GM12878 (cell line): ENCODE results near the gene DHDDS. TPM values are rescaled to one million over a fixed set of nuclear protein-coding genes. Genes with fewer than 3 reads are reported as not detected.

Source experiments
- CEBPB ChIP-seq, 2 experiments: fragments of 150-350 bp in 1 of 2; IDR thresholded peaks; 2 replicates each; pipeline ENCODE4 v1.6.1; 2012 to 2014; ENCODE audit warnings: low read depth in 2 of 2, low read length in 2 of 2, borderline replicate concordance in 1 of 2, inconsistent platforms in 1 of 2
- IKZF2 ChIP-seq, 2 experiments: fragments of 450-650 bp; IDR thresholded peaks; 2 replicates each; pipeline ENCODE4 v1.6.1; 2017; ENCODE audit warnings: mild to moderate bottlenecking in 2 of 2, moderate library complexity in 2 of 2
- MTA3 ChIP-seq: IDR thresholded peaks from 2 replicates; pipeline ENCODE4 v1.6.1; 2012; ENCODE audit warnings: low read length, inconsistent platforms, borderline replicate concordance
- NR2C2 ChIP-seq: IDR thresholded peaks from 2 replicates; pipeline ENCODE4 v1.6.1; 2011; ENCODE audit warnings: borderline replicate concordance, low read depth; ENCODE audit not compliant: control insufficient read depth, insufficient read length
- RBBP5 ChIP-seq: fragments of 200-600 bp; sonication (generic); conservative IDR thresholded peaks from 2 replicates; pipeline ENCODE4 v1.6.1; 2016
- ZNF274 ChIP-seq: IDR thresholded peaks from one replicate; pipeline ENCODE4 v1.8.0; 2011; ENCODE audit not compliant: insufficient read length, insufficient read depth
- polyA plus RNA-seq, 11 experiments: library from polyadenylated mRNA; depleted of rRNA in 4 of 11; unstranded in 6 of 11; stranded (reverse) in 5 of 11; fragments of >200 nt; fragmentation: Nextera tagmentation in 4 of 11; fragmentation: Illumina TruSeq in 1 of 11; extraction: Ambion mirVana in 4 of 11; extraction: Trizol in 1 of 11; gene quantifications; 1 replicate in 1 of 11; 2 replicates in 10 of 11; pipeline versions ENCODE4 v1.2.1 to v1.2.3, GENCODE V29; 2011 to 2016; ENCODE audit warnings: inconsistent platforms in 2 of 11, missing spikeins in 2 of 11, low read depth in 1 of 11
- total RNA-seq, 4 experiments: library from RNA; depleted of rRNA in 3 of 4; stranded (reverse); fragments of >200 nt in 3 of 4; fragmentation: Illumina TruSeq in 1 of 4; extraction: Trizol in 1 of 4; gene quantifications; 2 replicates each; pipeline versions ENCODE4 v1.2.1 to v1.2.3, GENCODE V29; 2013 to 2021
- TF ChIP-seq, protein P1 (sequence below): IDR thresholded peaks from 2 replicates; pipeline ENCODE4 v1.6.1; 2012; ENCODE audit warnings: improper control_type of control experiment, low read depth, low read length; ENCODE audit not compliant: insufficient replicate concordance
- TF ChIP-seq, protein P2 (sequence below): fragments of 450-650 bp; IDR thresholded peaks from 2 replicates; pipeline ENCODE4 v1.6.1; 2016; ENCODE audit warnings: mild to moderate bottlenecking, moderate library complexity, borderline replicate concordance

The DHDDS gene
- total and polyA plus RNA-seq, 10 of the 15 experiments (the other 5 are each of a cell fraction or from before 2014, with no cell fraction given) = 22.7 to 47.5 (median 36.4) TPM

- TF ChIP-seq, protein P1, sequence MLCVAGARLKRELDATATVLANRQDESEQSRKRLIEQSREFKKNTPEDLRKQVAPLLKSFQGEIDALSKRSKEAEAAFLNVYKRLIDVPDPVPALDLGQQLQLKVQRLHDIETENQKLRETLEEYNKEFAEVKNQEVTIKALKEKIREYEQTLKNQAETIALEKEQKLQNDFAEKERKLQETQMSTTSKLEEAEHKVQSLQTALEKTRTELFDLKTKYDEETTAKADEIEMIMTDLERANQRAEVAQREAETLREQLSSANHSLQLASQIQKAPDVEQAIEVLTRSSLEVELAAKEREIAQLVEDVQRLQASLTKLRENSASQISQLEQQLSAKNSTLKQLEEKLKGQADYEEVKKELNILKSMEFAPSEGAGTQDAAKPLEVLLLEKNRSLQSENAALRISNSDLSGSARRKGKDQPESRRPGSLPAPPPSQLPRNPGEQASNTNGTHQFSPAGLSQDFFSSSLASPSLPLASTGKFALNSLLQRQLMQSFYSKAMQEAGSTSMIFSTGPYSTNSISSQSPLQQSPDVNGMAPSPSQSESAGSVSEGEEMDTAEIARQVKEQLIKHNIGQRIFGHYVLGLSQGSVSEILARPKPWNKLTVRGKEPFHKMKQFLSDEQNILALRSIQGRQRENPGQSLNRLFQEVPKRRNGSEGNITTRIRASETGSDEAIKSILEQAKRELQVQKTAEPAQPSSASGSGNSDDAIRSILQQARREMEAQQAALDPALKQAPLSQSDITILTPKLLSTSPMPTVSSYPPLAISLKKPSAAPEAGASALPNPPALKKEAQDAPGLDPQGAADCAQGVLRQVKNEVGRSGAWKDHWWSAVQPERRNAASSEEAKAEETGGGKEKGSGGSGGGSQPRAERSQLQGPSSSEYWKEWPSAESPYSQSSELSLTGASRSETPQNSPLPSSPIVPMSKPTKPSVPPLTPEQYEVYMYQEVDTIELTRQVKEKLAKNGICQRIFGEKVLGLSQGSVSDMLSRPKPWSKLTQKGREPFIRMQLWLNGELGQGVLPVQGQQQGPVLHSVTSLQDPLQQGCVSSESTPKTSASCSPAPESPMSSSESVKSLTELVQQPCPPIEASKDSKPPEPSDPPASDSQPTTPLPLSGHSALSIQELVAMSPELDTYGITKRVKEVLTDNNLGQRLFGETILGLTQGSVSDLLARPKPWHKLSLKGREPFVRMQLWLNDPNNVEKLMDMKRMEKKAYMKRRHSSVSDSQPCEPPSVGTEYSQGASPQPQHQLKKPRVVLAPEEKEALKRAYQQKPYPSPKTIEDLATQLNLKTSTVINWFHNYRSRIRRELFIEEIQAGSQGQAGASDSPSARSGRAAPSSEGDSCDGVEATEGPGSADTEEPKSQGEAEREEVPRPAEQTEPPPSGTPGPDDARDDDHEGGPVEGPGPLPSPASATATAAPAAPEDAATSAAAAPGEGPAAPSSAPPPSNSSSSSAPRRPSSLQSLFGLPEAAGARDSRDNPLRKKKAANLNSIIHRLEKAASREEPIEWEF = no peak
- TF ChIP-seq, protein P2, sequence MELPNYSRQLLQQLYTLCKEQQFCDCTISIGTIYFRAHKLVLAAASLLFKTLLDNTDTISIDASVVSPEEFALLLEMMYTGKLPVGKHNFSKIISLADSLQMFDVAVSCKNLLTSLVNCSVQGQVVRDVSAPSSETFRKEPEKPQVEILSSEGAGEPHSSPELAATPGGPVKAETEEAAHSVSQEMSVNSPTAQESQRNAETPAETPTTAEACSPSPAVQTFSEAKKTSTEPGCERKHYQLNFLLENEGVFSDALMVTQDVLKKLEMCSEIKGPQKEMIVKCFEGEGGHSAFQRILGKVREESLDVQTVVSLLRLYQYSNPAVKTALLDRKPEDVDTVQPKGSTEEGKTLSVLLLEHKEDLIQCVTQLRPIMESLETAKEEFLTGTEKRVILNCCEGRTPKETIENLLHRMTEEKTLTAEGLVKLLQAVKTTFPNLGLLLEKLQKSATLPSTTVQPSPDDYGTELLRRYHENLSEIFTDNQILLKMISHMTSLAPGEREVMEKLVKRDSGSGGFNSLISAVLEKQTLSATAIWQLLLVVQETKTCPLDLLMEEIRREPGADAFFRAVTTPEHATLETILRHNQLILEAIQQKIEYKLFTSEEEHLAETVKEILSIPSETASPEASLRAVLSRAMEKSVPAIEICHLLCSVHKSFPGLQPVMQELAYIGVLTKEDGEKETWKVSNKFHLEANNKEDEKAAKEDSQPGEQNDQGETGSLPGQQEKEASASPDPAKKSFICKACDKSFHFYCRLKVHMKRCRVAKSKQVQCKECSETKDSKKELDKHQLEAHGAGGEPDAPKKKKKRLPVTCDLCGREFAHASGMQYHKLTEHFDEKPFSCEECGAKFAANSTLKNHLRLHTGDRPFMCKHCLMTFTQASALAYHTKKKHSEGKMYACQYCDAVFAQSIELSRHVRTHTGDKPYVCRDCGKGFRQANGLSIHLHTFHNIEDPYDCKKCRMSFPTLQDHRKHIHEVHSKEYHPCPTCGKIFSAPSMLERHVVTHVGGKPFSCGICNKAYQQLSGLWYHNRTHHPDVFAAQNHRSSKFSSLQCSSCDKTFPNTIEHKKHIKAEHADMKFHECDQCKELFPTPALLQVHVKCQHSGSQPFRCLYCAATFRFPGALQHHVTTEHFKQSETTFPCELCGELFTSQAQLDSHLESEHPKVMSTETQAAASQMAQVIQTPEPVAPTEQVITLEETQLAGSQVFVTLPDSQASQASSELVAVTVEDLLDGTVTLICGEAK = no peak
- TF ChIP-seq CEBPB (IDR thresholded peaks at IDR 0.05; ENCODE audit: borderline replicate concordance in 1 of 2, low read depth in 2 of 2, low read length in 2 of 2) (no peak), MTA3 (no peak), RBBP5 (no peak), IKZF2 (IDR thresholded peaks at IDR 0.05) (no peak), NR2C2 (no peak), ZNF274 (no peak)
These were observed 19.1 kb upstream of the DHDDS start (continued) for GRCh38 chr1:26413031-26413430.
